ENCODE measurements around the gene SLC9A8.

- TF ChIP-seq EZH2phosphoT487 (IDR thresholded peaks at IDR 0.05; ENCODE audit: borderline replicate concordance, low read depth, low read length) (no peak), CTCF (conservative IDR thresholded peaks at IDR 0.05; ENCODE audit: low read length) (no peak)
Measured at GRCh38 chr20:49868964-49869363, 56.3 kb downstream of the SLC9A8 start.

Data from OCI-LY7 (cell line).